WERI-Rb-1 (cell line): Measurements from ENCODE around the gene HSD11B2.

Experiments
- DNase-seq: peaks from one replicate; pipeline ENCODE4 v3.0.0-alpha.2; 2020
- H3K27ac ChIP-seq: fragments of 250-450 bp; sonication (Bioruptor Pico); 2 replicates; pipeline ENCODE4 v1.5.1; 2020; ENCODE audit warnings: mild to moderate bottlenecking, moderate library complexity
- H3K27me3 ChIP-seq: fragments of 250-450 bp; sonication (Bioruptor Pico); 2 replicates; pipeline ENCODE4 v1.5.1; 2021; ENCODE audit warnings: mild to moderate bottlenecking, low read depth, moderate library complexity; ENCODE audit not compliant: insufficient read depth, severe bottlenecking
- H3K36me3 ChIP-seq: fragments of 250-450 bp; sonication (Bioruptor Pico); 2 replicates; pipeline ENCODE4 v1.5.1; 2020; ENCODE audit warnings: mild to moderate bottlenecking, moderate library complexity
- H3K4me3 ChIP-seq: 2 replicates; pipeline ENCODE4 v1.5.1; 2011; ENCODE audit warnings: low read depth, mild to moderate bottlenecking, control low read depth, low read length
- H3K9me3 ChIP-seq: fragments of 250-450 bp; sonication (Bioruptor Pico); 2 replicates; pipeline ENCODE4 v1.5.1; 2021; ENCODE audit warnings: mild to moderate bottlenecking, moderate library complexity; ENCODE audit not compliant: severe bottlenecking
- TF ChIP-seq, protein P1 (sequence below): IDR thresholded peaks from 2 replicates; pipeline ENCODE4 v1.5.1; 2011; ENCODE audit warnings: low read depth, mild to moderate bottlenecking, control low read depth, inconsistent platforms, low read length

Gene HSD11B2

GRCh38 chr16:67457611-67458010 is 26.7 kb downstream of the HSD11B2 start:
- no peak for DNase-seq
- H3K27ac ChIP-seq: no peak overlapping the region
- H3K4me3 ChIP-seq: no peak overlapping the region
- no peaks in the 10 kb centered on the region for H3K27me3 ChIP-seq
- no peaks in the 10 kb centered on the region; the same call in none of the 2 replicates for H3K36me3 ChIP-seq
- TF ChIP-seq, protein P1, sequence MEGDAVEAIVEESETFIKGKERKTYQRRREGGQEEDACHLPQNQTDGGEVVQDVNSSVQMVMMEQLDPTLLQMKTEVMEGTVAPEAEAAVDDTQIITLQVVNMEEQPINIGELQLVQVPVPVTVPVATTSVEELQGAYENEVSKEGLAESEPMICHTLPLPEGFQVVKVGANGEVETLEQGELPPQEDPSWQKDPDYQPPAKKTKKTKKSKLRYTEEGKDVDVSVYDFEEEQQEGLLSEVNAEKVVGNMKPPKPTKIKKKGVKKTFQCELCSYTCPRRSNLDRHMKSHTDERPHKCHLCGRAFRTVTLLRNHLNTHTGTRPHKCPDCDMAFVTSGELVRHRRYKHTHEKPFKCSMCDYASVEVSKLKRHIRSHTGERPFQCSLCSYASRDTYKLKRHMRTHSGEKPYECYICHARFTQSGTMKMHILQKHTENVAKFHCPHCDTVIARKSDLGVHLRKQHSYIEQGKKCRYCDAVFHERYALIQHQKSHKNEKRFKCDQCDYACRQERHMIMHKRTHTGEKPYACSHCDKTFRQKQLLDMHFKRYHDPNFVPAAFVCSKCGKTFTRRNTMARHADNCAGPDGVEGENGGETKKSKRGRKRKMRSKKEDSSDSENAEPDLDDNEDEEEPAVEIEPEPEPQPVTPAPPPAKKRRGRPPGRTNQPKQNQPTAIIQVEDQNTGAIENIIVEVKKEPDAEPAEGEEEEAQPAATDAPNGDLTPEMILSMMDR: no peak
- no peaks in the 10 kb centered on the region for H3K9me3 ChIP-seq

- H3K27ac ChIP-seq: no peak overlapping the region
- TF ChIP-seq, protein P1: no peak
- H3K4me3 ChIP-seq: no peak overlapping the region
- DNase-seq: no peak
- H3K9me3 ChIP-seq: no peaks in the 10 kb centered on the region
- H3K36me3 ChIP-seq: no peaks in the 10 kb centered on the region; the same call in 1 of the 2 replicates
- H3K27me3 ChIP-seq: no peaks in the 10 kb centered on the region
Measured at GRCh38 chr16:67458121-67458641, 27.3 kb downstream of the HSD11B2 start.

- Histone ChIP-seq H3K4me3 (no peak overlapping the region), H3K27ac (no peak overlapping the region), H3K27me3 (no peaks in the 10 kb centered on the region), H3K9me3 (no peaks in the 10 kb centered on the region), H3K36me3 (no peaks in the 10 kb centered on the region; the same call in 1 of the 2 replicates)
- TF ChIP-seq, protein P1: no peak
- DNase-seq: no peak
Measured at GRCh38 chr16:67459066-67459860, 28.3 kb downstream of the HSD11B2 start.

DNA sequence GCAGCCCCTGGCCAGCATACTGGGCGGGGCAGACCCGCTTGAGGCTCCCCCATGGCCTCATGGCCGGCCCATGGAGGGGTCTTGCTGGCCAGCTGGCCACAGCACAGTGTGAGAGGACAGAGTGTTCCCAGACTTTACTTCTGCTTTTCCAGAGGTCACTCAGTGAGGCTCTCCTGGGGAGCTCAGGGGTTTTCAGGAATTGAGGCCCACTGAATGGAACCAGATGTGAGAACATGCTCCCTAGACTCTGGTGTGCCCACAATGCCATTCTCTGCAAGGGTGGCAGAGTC is 28.9 kb downstream of the HSD11B2 start:
- Histone ChIP-seq H3K27ac (no peak overlapping the region), H3K36me3 (no peaks in the 10 kb centered on the region; the same call in 1 of the 2 replicates), H3K27me3 (no peaks in the 10 kb centered on the region), H3K4me3 (no peak overlapping the region), H3K9me3 (no peaks in the 10 kb centered on the region)
- TF ChIP-seq, protein P1: no peak
- DNase-seq: no peak

- H3K27me3 ChIP-seq: no peaks in the 10 kb centered on the region
- H3K4me3 ChIP-seq: no peak overlapping the region
- no peaks in the 10 kb centered on the region for H3K9me3 ChIP-seq
- TF ChIP-seq, protein P1: no peak
- no peak overlapping the region for H3K27ac ChIP-seq
- DNase-seq: no peak
- no peaks in the 10 kb centered on the region; the same call in 1 of the 2 replicates for H3K36me3 ChIP-seq
Measured at GRCh38 chr16:67460168-67460567, 29.2 kb downstream of the HSD11B2 start.
